Measurements from ENCODE around the gene GIMAP5. TPM values are rescaled to one million over a fixed set of nuclear protein-coding genes. Genes with fewer than 3 reads are reported as not detected.

The GIMAP5 gene
- total and polyA plus RNA-seq, 10 of the 15 experiments (the other 5 are each of a cell fraction or from before 2014, with no cell fraction given), result 3.7 to 9.1 (median 6.7) TPM

GRCh38 chr7:150748376-150748775, 11.2 kb downstream of the GIMAP5 start:
- ChIA-PET RAD21 (ENCODE audit: unreplicated experiment) (no interaction called here), POLR2A (no interaction called here), SMC1A (ENCODE audit: uncharacterized antibody, unreplicated experiment) (interaction anchor here (0.7 to 0.8 kb wide), 2 partner anchors 116 to 127 kb away, joined by 3 read pairs; partner anchors contain the start of gene GIMAP6), CTCF (interaction anchor here (0.9 kb wide), 1 partner anchor 297 kb away, joined by 3 read pairs; no protein-coding TSS in a partner anchor)
- DNase-seq (ENCODE audit: low read depth, low spot score) (no peak), FAIRE-seq (no peak), ATAC-seq (no peak; the same call in 2 of the 3 replicates)
- H3K4me2 ChIP-seq (ENCODE audit: control insufficient read depth, insufficient read depth), result no peak overlapping the region
- H3K9ac ChIP-seq (ENCODE audit: control insufficient read depth, insufficient read depth, low read length), result no peak overlapping the region
- H4K20me1 ChIP-seq (ENCODE audit: control insufficient read depth, insufficient read depth), result no peaks in the 10 kb centered on the region; the same call in 1 of the 2 replicates
- in situ Hi-C loops (cut with MboI) (no loop called here), intact Hi-C loops (cut with micrococcal nuclease; ENCODE audit: unreplicated experiment) (no loop called here)
- H3K27ac ChIP-seq (ENCODE audit: control insufficient read depth, insufficient read depth), result no peak overlapping the region
- no peaks in the 10 kb centered on the region for H3K9me3 ChIP-seq (replicated peaks; ENCODE audit: control insufficient read depth, insufficient read depth, low read length)
- BruUV-seq (replicated peaks), result no TSS peak
- WGBS (ENCODE audit: insufficient coverage, insufficient replicate concordance, low lambda C conversion rate, missing lambda C conversion rate), result 61% methylated on average over 4 of the region's 4 CpGs
- no peak overlapping the region for H3K4me3 ChIP-seq
- no peak overlapping the region for H2AFZ ChIP-seq (ENCODE audit: control insufficient read depth, low read depth, low read length)
- no peaks in the 10 kb centered on the region for H3K79me2 ChIP-seq (ENCODE audit: control insufficient read depth, insufficient read depth, low read length)
- peaks cover 0 to 3% of the 10 kb centered on the region in 2 experiments; a peak in 1 of 4 replicates for H3K36me3 ChIP-seq (ENCODE audit: control insufficient read depth in 2 of 2, insufficient read depth in 2 of 2, low read length in 1 of 2)
- H3K27me3 ChIP-seq (replicated peaks in 1 of 2; ENCODE audit: control insufficient read depth in 2 of 2, insufficient read depth in 2 of 2, low read length in 1 of 2), result no peaks in the 10 kb centered on the region
- H3K4me1 ChIP-seq (ENCODE audit: control insufficient read depth, insufficient read depth, low read length), result peaks cover 12% of the 10 kb centered on the region
- TF ChIP-seq TARDBP (IDR thresholded peaks at IDR 0.05; ENCODE audit: borderline replicate concordance), result no peak
- no peak for TF ChIP-seq BCL11A (IDR thresholded peaks at IDR 0.05; ENCODE audit: low read depth, low read length)
- no peak for TF ChIP-seq RELB (IDR thresholded peaks at IDR 0.05; ENCODE audit: low read depth)
- TF ChIP-seq MAX (IDR thresholded peaks at IDR 0.05; ENCODE audit: low read depth, low read length), result no peak

GRCh38 chr7:150751702-150752101, 14.5 kb downstream of the GIMAP5 start:
- H3K9ac ChIP-seq (ENCODE audit: control insufficient read depth, insufficient read depth, low read length), result no peak overlapping the region
- CTCF ChIA-PET, result interaction anchor here (0.9 kb wide), 1 partner anchor 300 kb away, joined by 3 read pairs; no protein-coding TSS in a partner anchor
- no TSS peak for BruUV-seq (replicated peaks)
- in situ Hi-C loops (cut with MboI) (loop anchor here (5.0 kb wide), 1 partner anchor 304 kb away; no protein-coding TSS in a partner anchor), intact Hi-C loops (cut with micrococcal nuclease; ENCODE audit: unreplicated experiment) (loop anchor here (5.0 kb wide), 1 partner anchor 119 kb away; the partner anchor contains the start of gene GIMAP6)
- FAIRE-seq (no peak), ATAC-seq (no peak), DNase-seq (ENCODE audit: low read depth, low spot score) (no peak)
- 51% methylated on average over 2 of the region's 2 CpGs for WGBS (ENCODE audit: insufficient coverage, insufficient replicate concordance, low lambda C conversion rate, missing lambda C conversion rate)
- POLR2A ChIA-PET, result no interaction called here
- H3K36me3 ChIP-seq (ENCODE audit: control insufficient read depth in 2 of 2, insufficient read depth in 2 of 2, low read length in 1 of 2), result no peaks in the 10 kb centered on the region
- no peak overlapping the region for H3K4me2 ChIP-seq (ENCODE audit: control insufficient read depth, insufficient read depth)
- RAD21 ChIA-PET (ENCODE audit: unreplicated experiment), result interaction anchor here (1.2 kb wide), 1 partner anchor 303 kb away, joined by 3 read pairs; no protein-coding TSS in a partner anchor
- H3K27ac ChIP-seq (ENCODE audit: control insufficient read depth, insufficient read depth), result no peak overlapping the region
- H3K27me3 ChIP-seq (replicated peaks in 1 of 2; ENCODE audit: control insufficient read depth in 2 of 2, insufficient read depth in 2 of 2, low read length in 1 of 2), result no peaks in the 10 kb centered on the region
- SMC1A ChIA-PET (ENCODE audit: uncharacterized antibody, unreplicated experiment), result no interaction called here
- no peaks in the 10 kb centered on the region for H3K79me2 ChIP-seq (ENCODE audit: control insufficient read depth, insufficient read depth, low read length)
- H4K20me1 ChIP-seq (ENCODE audit: control insufficient read depth, insufficient read depth), result no peaks in the 10 kb centered on the region; the same call in 1 of the 2 replicates
- no peaks in the 10 kb centered on the region for H3K9me3 ChIP-seq (replicated peaks; ENCODE audit: control insufficient read depth, insufficient read depth, low read length)
- H3K4me3 ChIP-seq, result no peak overlapping the region
- H2AFZ ChIP-seq (ENCODE audit: control insufficient read depth, low read depth, low read length), result no peak overlapping the region
- H3K4me1 ChIP-seq (ENCODE audit: control insufficient read depth, insufficient read depth, low read length), result peaks cover 35% of the 10 kb centered on the region
- TF ChIP-seq RAD21 (IDR thresholded peaks at IDR 0.05; ENCODE audit: insufficient read depth, low read depth, low read length), result no peak
- TF ChIP-seq NFYA (IDR thresholded peaks at IDR 0.05; ENCODE audit: borderline replicate concordance, low read depth, low read length), result no peak
- no peak for TF ChIP-seq CUX1 (IDR thresholded peaks at IDR 0.05; ENCODE audit: insufficient replicate concordance, low read depth, low read length)
- TF ChIP-seq ZNF274 (IDR thresholded peaks at IDR 0.05; ENCODE audit: insufficient read depth, insufficient read length), result no peak
- no peak for TF ChIP-seq MTA2 (IDR thresholded peaks at IDR 0.05; ENCODE audit: low read depth)
- TF ChIP-seq HDAC2 (IDR thresholded peaks at IDR 0.05), result no peak
- TF ChIP-seq RUNX3 (IDR thresholded peaks at IDR 0.05; ENCODE audit: low read length), result 0 out of 2 replicates have a peak, but pooled peaks have one; percentile 9
